NT2/D1 (cell line): ENCODE data around the gene AP5Z1.

Experiments
- DNase-seq: peaks from one replicate; pipeline ENCODE4 v3.0.0-alpha.2; 2011; ENCODE audit warnings: low read depth, low spot score
- H3K27me3 ChIP-seq: 2 replicates; pipeline ENCODE4 v1.6.0; 2011; ENCODE audit warnings: mild to moderate bottlenecking; ENCODE audit not compliant: insufficient read length, insufficient read depth
- H3K36me3 ChIP-seq: 2 replicates; pipeline ENCODE4 v1.6.1; 2011; ENCODE audit warnings: mild to moderate bottlenecking, low read length, mixed read lengths; ENCODE audit not compliant: insufficient read depth, insufficient read length
- H3K4me1 ChIP-seq: 2 replicates; pipeline ENCODE4 v1.5.1; 2011; ENCODE audit not compliant: insufficient read depth, insufficient read length
- H3K4me3 ChIP-seq: 2 replicates; pipeline ENCODE4 v1.5.1; 2011; ENCODE audit warnings: low read depth; ENCODE audit not compliant: insufficient read length
- H3K9ac ChIP-seq: 2 replicates; pipeline ENCODE4 v1.6.0; 2011; ENCODE audit warnings: low read depth; ENCODE audit not compliant: insufficient read length
- H3K9me3 ChIP-seq: 2 replicates; pipeline ENCODE4 v1.5.1; 2011; ENCODE audit warnings: mild to moderate bottlenecking, low read length; ENCODE audit not compliant: insufficient read depth
- SUZ12 ChIP-seq: IDR thresholded peaks from 2 replicates; pipeline ENCODE4 v1.6.1; 2011; ENCODE audit not compliant: insufficient read length, insufficient read depth; ENCODE audit errors: extremely low read depth
- YY1 ChIP-seq: IDR thresholded peaks from 2 replicates; pipeline ENCODE4 v1.6.1; 2011; ENCODE audit not compliant: insufficient read length, insufficient read depth
- ZNF274 ChIP-seq: IDR thresholded peaks from 2 replicates; pipeline ENCODE4 v1.6.1; 2011; ENCODE audit warnings: mild to moderate bottlenecking, low read depth, low read length

AP5Z1 gene

GRCh38 chr7:4831723-4832495 is 56.5 kb downstream of the AP5Z1 start:
- no peak for TF ChIP-seq YY1
- no peak for TF ChIP-seq ZNF274
- no peak for TF ChIP-seq SUZ12
- no peak overlapping the region for H3K9ac ChIP-seq
- DNase-seq = no peak
- H3K4me3 ChIP-seq = no peak overlapping the region
- H3K4me1 ChIP-seq = no peaks in the 10 kb centered on the region
- peaks cover 28% of the 10 kb centered on the region for H3K36me3 ChIP-seq
- H3K27me3 ChIP-seq = no peaks in the 10 kb centered on the region
- H3K9me3 ChIP-seq = no peaks in the 10 kb centered on the region

- no peak for DNase-seq
- peaks cover 28% of the 10 kb centered on the region for H3K36me3 ChIP-seq
- H3K4me1 ChIP-seq = peaks cover 7% of the 10 kb centered on the region
- H3K27me3 ChIP-seq = no peaks in the 10 kb centered on the region
- H3K4me3 ChIP-seq = no peak overlapping the region
- peak overlapping the region; percentile 18 for H3K9ac ChIP-seq
- TF ChIP-seq YY1 = no peak
- no peak for TF ChIP-seq SUZ12
- no peak for TF ChIP-seq ZNF274
- no peaks in the 10 kb centered on the region for H3K9me3 ChIP-seq
These were observed 57.3 kb downstream of the AP5Z1 start for GRCh38 chr7:4832711-4833110.

- TF ChIP-seq ZNF274 (no peak), SUZ12 (no peak), YY1 (no peak)
- H3K9me3 ChIP-seq = no peaks in the 10 kb centered on the region
- H3K27me3 ChIP-seq = no peaks in the 10 kb centered on the region
- no peak for DNase-seq
- peaks cover 11% of the 10 kb centered on the region for H3K4me1 ChIP-seq
- H3K4me3 ChIP-seq = no peak overlapping the region
- no peak overlapping the region for H3K9ac ChIP-seq
- H3K36me3 ChIP-seq = peaks cover 28% of the 10 kb centered on the region
These were observed 57.8 kb downstream of the AP5Z1 start for GRCh38 chr7:4833176-4833575.

GRCh38 chr7:4833691-4834600 is 58.5 kb downstream of the AP5Z1 start:
- no peaks in the 10 kb centered on the region for H3K9me3 ChIP-seq
- H3K4me1 ChIP-seq = peaks cover 18% of the 10 kb centered on the region
- TF ChIP-seq SUZ12 (no peak), ZNF274 (no peak), YY1 (no peak)
- DNase-seq = no peak
- no peak overlapping the region for H3K4me3 ChIP-seq
- H3K9ac ChIP-seq = no peak overlapping the region
- H3K36me3 ChIP-seq = peaks cover 27% of the 10 kb centered on the region
- no peaks in the 10 kb centered on the region for H3K27me3 ChIP-seq

- Histone ChIP-seq H3K9ac (no peak overlapping the region), H3K36me3 (peaks cover 22% of the 10 kb centered on the region), H3K9me3 (no peaks in the 10 kb centered on the region), H3K4me1 (peaks cover 18% of the 10 kb centered on the region), H3K27me3 (no peaks in the 10 kb centered on the region), H3K4me3 (no peak overlapping the region)
- no peak for DNase-seq
- TF ChIP-seq SUZ12 (no peak), ZNF274 (no peak), YY1 (no peak)
These were observed 59.4 kb downstream of the AP5Z1 start for GRCh38 chr7:4834601-4835397.

- Histone ChIP-seq H3K36me3 (peaks cover 22% of the 10 kb centered on the region), H3K4me3 (no peak overlapping the region), H3K9ac (no peak overlapping the region), H3K27me3 (no peaks in the 10 kb centered on the region), H3K9me3 (no peaks in the 10 kb centered on the region), H3K4me1 (peaks cover 18% of the 10 kb centered on the region)
- DNase-seq = no peak
- TF ChIP-seq SUZ12 (no peak), ZNF274 (no peak), YY1 (no peak)
These were observed 60.2 kb downstream of the AP5Z1 start for GRCh38 chr7:4835398-4836205.

- no peaks in the 10 kb centered on the region for H3K9me3 ChIP-seq
- no peak overlapping the region for H3K4me3 ChIP-seq
- peaks cover 18% of the 10 kb centered on the region for H3K4me1 ChIP-seq
- H3K9ac ChIP-seq = no peak overlapping the region
- H3K27me3 ChIP-seq = no peaks in the 10 kb centered on the region
- TF ChIP-seq ZNF274 (no peak), YY1 (no peak), SUZ12 (no peak)
- peaks cover 22% of the 10 kb centered on the region for H3K36me3 ChIP-seq
- DNase-seq = no peak
These were observed 60.8 kb downstream of the AP5Z1 start for GRCh38 chr7:4836206-4836661.
